Prostate gland (tissue), 2 donors: ENCODE data around the gene HECW1. TPM values are rescaled to one million over a fixed set of nuclear protein-coding genes. Genes with fewer than 3 reads are reported as not detected.

Experiments used
- DNase-seq: peaks from one replicate; pipeline ENCODE4 v3.0.0-alpha.2; 2019; ENCODE audit warnings: low spot score
- H3K27ac ChIP-seq, 2 donors: fragments of 200-600 bp; sonication (generic); 2 replicates each; pipeline ENCODE4 v1.5.1; 2017 to 2019
- H3K27me3 ChIP-seq: fragments of 200-600 bp; sonication (generic); replicated peaks from 2 replicates; pipeline ENCODE4 v1.5.1; 2019; ENCODE audit not compliant: insufficient read depth
- H3K36me3 ChIP-seq, 2 donors: fragments of 200-600 bp; sonication (generic); 1 replicate in 1 of 2; 2 replicates in 1 of 2; pipeline versions ENCODE4 v1.5.1 to v1.8.1; 2017 to 2019
- H3K4me1 ChIP-seq: fragments of 200-600 bp; sonication (generic); replicated peaks from 2 replicates; pipeline ENCODE4 v1.5.1; 2019
- H3K4me3 ChIP-seq, 2 donors: fragments of 200-600 bp; sonication (generic); 2 replicates each; pipeline ENCODE4 v1.5.1; 2017 to 2019
- H3K9me3 ChIP-seq: fragments of 200-600 bp; sonication (generic); 2 replicates; pipeline ENCODE4 v1.5.1; 2017
- POLR2A ChIP-seq: fragments of 450-650 bp; IDR thresholded peaks from one replicate; pipeline ENCODE4 v1.6.1; 2016; ENCODE audit warnings: antibody characterized with exemption, mild to moderate bottlenecking
- POLR2AphosphoS5 ChIP-seq: sonication (generic); formaldehyde crosslinking; IDR thresholded peaks from one replicate; pipeline ENCODE4 v1.6.1; 2017; ENCODE audit warnings: antibody characterized with exemption
- WGBS: methylation state at CpG from one replicate; pipeline ENCODE4 v1.1.5; 2018; 5-methylcytosine and 5-hydroxymethylcytosine counted together
- intact Hi-C: fragments of 100-400 bp; cut with DNase I; formaldehyde crosslinking; loops from one replicate; pipeline ENCODE4 v1.14.2; 2022
- total RNA-seq, 2 donors: library from RNA; depleted of rRNA; stranded (reverse); fragments of >200 nt; gene quantifications; one replicate each; pipeline ENCODE4 v1.1.0, GENCODE V29; 2016
- TF ChIP-seq, protein P1 (sequence below), 4 experiments: fragments of 200-600 bp in 2 of 4; fragments of 450-650 bp in 2 of 4; sonication (generic) in 2 of 4; IDR thresholded peaks; 1 replicate in 3 of 4; 2 replicates in 1 of 4; pipeline ENCODE4 v1.5.1; 2016 to 2019; ENCODE audit warnings: antibody characterized with exemption in 4 of 4, mild to moderate bottlenecking in 2 of 4, moderate library complexity in 2 of 4

Gene HECW1
- total RNA-seq, 2 donors from 2014 or later: 1.4 to 10.3 TPM

GRCh38 chr7:43476896-43477295 lies 364.4 kb downstream of the HECW1 start:
- intact Hi-C loops: no loop called here
- H3K4me3 ChIP-seq: no peak overlapping the region
- TF ChIP-seq, protein P1, sequence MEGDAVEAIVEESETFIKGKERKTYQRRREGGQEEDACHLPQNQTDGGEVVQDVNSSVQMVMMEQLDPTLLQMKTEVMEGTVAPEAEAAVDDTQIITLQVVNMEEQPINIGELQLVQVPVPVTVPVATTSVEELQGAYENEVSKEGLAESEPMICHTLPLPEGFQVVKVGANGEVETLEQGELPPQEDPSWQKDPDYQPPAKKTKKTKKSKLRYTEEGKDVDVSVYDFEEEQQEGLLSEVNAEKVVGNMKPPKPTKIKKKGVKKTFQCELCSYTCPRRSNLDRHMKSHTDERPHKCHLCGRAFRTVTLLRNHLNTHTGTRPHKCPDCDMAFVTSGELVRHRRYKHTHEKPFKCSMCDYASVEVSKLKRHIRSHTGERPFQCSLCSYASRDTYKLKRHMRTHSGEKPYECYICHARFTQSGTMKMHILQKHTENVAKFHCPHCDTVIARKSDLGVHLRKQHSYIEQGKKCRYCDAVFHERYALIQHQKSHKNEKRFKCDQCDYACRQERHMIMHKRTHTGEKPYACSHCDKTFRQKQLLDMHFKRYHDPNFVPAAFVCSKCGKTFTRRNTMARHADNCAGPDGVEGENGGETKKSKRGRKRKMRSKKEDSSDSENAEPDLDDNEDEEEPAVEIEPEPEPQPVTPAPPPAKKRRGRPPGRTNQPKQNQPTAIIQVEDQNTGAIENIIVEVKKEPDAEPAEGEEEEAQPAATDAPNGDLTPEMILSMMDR (IDR thresholded peaks at IDR 0.05): no peak
- TF ChIP-seq POLR2A: no peak
- TF ChIP-seq POLR2AphosphoS5: no peak
- no peak for DNase-seq
- no peaks in the 10 kb centered on the region for H3K9me3 ChIP-seq
- H3K4me1 ChIP-seq: no peaks in the 10 kb centered on the region
- 92% methylated on average over 2 of the region's 2 CpGs for WGBS
- no peaks in the 10 kb centered on the region for H3K36me3 ChIP-seq
- no peaks in the 10 kb centered on the region for H3K27me3 ChIP-seq
- H3K27ac ChIP-seq: no peak overlapping the region

- DNase-seq: no peak
- H3K27ac ChIP-seq: no peak overlapping the region
- 79% methylated on average over 6 of the region's 6 CpGs for WGBS
Measured at GRCh38 chr7:43479042-43479441, 366.6 kb downstream of the HECW1 start.

DNA sequence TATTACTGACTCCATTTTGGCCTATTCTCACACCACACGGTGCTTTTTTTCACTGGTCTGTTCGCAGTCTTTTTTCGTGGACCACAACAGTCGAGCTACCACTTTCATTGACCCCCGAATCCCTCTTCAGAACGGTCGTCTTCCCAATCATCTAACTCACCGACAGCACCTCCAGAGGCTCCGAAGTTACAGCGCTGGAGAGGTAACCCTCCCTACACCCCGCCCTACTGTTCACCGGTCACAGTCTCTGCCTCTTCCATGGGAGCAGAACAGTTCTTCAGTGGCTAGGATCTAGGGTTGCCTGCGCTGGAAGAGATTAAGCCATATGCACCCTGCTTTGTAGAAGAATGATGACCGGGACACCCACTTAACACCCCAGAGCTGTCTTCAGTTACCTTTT lies 367.1 kb downstream of the HECW1 start:
- TF ChIP-seq POLR2A: no peak
- TF ChIP-seq, protein P1 (IDR thresholded peaks at IDR 0.05): no peak
- no peak for TF ChIP-seq POLR2AphosphoS5
- H3K9me3 ChIP-seq: no peaks in the 10 kb centered on the region
- DNase-seq: no peak
- no peaks in the 10 kb centered on the region for H3K4me1 ChIP-seq
- 98% methylated on average over 14 of the region's 14 CpGs for WGBS
- intact Hi-C loops: no loop called here
- no peak overlapping the region for H3K27ac ChIP-seq
- H3K27me3 ChIP-seq: no peaks in the 10 kb centered on the region
- H3K36me3 ChIP-seq: no peaks in the 10 kb centered on the region
- no peak overlapping the region for H3K4me3 ChIP-seq

More at GRCh38 chr7:43479042-43479441, 366.6 kb downstream of the HECW1 start:
- Histone ChIP-seq H3K36me3 (no peaks in the 10 kb centered on the region), H3K9me3 (no peaks in the 10 kb centered on the region), H3K27me3 (no peaks in the 10 kb centered on the region), H3K4me3 (no peak overlapping the region), H3K4me1 (no peaks in the 10 kb centered on the region)
- intact Hi-C loops: no loop called here
- TF ChIP-seq, protein P1 (IDR thresholded peaks at IDR 0.05): no peak
- TF ChIP-seq POLR2AphosphoS5 (no peak), POLR2A (no peak)

DNA sequence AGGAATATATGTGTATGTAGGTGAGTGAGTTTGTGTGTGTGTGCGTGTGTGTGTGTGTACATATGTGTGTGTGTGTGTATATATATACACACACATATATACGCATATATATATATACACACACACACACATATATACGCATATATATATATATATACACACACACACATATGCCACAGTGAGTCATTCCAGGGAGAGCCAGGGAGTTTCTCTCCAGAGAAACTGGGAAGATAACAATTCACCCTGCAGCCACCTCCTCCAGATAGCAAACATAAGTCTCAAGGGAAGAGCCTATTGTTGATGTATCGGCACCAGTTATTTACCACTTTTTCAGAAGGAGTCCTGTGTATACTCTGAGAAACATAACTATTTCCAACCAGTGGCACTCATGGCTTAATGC lies 368.1 kb downstream of the HECW1 start:
- intact Hi-C loops: no loop called here
- no peak for DNase-seq
- H3K9me3 ChIP-seq: no peaks in the 10 kb centered on the region
- H3K27ac ChIP-seq: no peak overlapping the region
- TF ChIP-seq POLR2AphosphoS5: no peak
- TF ChIP-seq POLR2A: no peak
- TF ChIP-seq, protein P1 (IDR thresholded peaks at IDR 0.05): no peak
- WGBS: 78% methylated on average over 4 of the region's 4 CpGs
- H3K4me3 ChIP-seq: no peak overlapping the region
- H3K27me3 ChIP-seq: no peaks in the 10 kb centered on the region
- no peaks in the 10 kb centered on the region for H3K4me1 ChIP-seq
- H3K36me3 ChIP-seq: no peaks in the 10 kb centered on the region

DNA sequence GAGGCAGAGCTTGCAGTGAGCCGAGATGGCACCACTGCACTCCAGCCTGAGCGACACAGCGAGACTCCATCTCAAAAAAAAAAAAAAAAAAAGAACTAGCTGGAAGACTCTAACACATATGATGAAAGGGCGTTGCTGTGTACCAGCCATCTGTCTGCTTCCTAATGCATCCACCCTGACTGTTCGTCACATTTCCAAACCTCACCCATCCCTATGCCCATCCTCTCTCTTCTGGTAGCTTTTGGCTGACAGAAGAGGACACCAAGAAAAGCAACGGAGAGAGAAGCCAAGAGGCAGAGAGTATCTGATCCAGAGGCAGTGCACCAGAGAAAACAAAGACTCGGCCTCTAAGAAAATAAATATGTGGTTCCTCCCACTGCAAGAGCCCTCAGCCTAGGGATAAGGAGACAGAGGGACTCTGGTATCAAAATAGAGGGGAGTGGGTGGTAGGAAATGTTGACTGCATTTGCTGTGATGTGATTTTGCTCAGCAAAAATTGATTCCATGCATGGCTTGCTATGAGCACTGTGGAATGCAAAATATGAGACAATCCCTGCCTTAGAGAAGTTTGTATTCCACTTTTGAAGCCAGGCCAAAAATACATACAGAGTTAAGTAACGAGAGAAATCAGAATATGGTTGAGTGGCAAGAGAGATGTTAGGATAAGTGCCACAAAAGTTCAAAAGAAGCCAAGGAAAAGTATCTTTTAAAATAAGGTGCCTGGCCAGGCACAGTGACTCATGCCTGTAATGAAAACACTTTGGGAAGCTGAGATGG lies 369.6 kb downstream of the HECW1 start:
- no peak overlapping the region for H3K27ac ChIP-seq
- no peak for DNase-seq
- no peak for TF ChIP-seq POLR2AphosphoS5
- H3K27me3 ChIP-seq: no peaks in the 10 kb centered on the region
- no peaks in the 10 kb centered on the region for H3K36me3 ChIP-seq
- intact Hi-C loops: no loop called here
- no peak overlapping the region for H3K4me3 ChIP-seq
- no peaks in the 10 kb centered on the region for H3K4me1 ChIP-seq
- H3K9me3 ChIP-seq: no peaks in the 10 kb centered on the region
- 52% methylated on average over 5 of the region's 8 CpGs for WGBS
